ENCODE measurements around the gene GRB14.

The GRB14 gene

GRCh38 chr2:164523009-164523408 lies 98.3 kb downstream of the GRB14 start:
- TF ChIP-seq, protein P1, sequence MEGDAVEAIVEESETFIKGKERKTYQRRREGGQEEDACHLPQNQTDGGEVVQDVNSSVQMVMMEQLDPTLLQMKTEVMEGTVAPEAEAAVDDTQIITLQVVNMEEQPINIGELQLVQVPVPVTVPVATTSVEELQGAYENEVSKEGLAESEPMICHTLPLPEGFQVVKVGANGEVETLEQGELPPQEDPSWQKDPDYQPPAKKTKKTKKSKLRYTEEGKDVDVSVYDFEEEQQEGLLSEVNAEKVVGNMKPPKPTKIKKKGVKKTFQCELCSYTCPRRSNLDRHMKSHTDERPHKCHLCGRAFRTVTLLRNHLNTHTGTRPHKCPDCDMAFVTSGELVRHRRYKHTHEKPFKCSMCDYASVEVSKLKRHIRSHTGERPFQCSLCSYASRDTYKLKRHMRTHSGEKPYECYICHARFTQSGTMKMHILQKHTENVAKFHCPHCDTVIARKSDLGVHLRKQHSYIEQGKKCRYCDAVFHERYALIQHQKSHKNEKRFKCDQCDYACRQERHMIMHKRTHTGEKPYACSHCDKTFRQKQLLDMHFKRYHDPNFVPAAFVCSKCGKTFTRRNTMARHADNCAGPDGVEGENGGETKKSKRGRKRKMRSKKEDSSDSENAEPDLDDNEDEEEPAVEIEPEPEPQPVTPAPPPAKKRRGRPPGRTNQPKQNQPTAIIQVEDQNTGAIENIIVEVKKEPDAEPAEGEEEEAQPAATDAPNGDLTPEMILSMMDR (IDR thresholded peaks at IDR 0.05): no peak

DNA sequence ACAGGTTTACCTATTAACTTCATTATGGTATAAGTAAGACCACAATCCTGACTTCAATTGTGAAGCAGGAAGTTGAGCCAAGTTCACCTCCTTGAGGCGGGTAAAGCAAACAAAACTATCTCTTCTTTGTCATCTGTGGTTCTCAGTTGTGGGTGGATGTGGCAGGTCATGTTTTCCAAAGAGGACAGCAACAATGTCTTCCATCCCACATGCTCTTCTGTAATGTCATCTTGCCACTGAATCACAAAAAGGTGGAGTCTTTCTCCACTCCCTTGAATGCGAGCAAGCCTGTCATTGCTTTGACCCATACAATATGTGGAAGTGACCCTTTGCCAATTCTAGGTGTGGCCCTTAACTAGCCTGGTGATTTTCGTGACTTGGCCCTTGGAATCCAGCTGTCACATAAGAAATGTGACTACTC lies 98.7 kb downstream of the GRB14 start:
- TF ChIP-seq, protein P1 (IDR thresholded peaks at IDR 0.05): no peak

DNA sequence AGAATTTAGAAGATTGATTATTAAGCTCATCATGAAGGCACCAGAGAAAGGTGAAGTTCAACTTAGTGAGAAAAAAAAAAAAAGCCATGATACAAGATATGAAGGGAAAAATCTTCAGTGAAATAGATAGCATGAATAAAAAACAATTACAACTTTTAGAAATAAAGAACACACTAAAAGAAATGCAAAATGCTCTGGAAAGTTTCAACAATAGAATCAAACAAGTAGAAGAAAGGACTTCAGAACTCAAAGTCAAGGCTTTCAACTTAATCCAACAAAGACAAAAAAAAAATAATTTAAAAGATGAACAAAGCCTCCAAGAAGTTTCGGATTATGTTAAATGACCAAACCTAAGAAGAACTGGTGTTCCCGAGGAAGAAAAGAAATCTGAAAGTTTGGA lies 105.5 kb downstream of the GRB14 start:
- TF ChIP-seq, protein P1 (IDR thresholded peaks at IDR 0.05): no peak

DNA sequence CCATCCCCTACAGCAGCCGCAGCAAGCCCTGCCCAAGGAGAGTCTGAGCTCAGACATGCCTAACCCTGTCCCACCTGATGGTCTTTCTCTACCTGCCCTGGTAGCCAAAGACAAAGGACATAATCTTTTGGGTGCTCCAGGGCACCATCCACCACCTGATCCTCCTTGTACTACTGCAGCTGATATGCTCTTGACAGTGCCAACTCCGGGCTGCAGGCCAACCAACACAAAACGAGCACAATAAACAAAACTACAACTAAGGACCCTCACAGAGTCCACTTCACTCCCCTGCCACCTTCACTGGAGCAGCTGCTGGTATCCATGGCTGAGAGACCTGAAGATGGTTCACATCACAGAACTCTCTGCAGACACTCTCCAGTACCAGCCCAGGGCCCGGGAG lies 106.3 kb downstream of the GRB14 start:
- TF ChIP-seq, protein P1 (IDR thresholded peaks at IDR 0.05): no peak

- TF ChIP-seq, protein P1 (IDR thresholded peaks at IDR 0.05): no peak
These were observed 106.8 kb downstream of the GRB14 start for GRCh38 chr2:164514491-164514890.

GRCh38 chr2:164512871-164513270 lies 108.4 kb downstream of the GRB14 start:
- TF ChIP-seq, protein P1 (IDR thresholded peaks at IDR 0.05): no peak

DNA sequence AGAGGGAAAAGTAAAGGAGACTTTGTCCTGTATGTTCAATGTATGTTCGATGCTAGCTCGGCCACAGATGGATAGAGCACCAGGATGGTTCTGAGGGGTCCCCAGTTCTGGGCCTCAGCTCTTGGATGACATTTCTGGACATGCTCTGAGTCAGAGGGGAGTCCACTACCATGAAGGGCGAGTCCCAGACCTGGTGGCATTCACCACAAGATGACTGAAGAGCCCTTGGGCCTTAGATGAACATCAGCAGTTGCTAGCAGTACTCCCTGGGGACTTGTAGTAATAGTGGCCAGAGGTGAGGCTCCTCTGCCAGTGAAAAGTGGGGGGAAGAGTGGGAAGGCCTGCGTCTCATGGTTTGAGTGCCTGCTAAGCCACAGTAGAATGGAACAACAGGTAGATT lies 109.5 kb downstream of the GRB14 start:
- TF ChIP-seq, protein P1 (IDR thresholded peaks at IDR 0.05): no peak

GRCh38 chr2:164510895-164511294 lies 110.4 kb downstream of the GRB14 start:
- TF ChIP-seq, protein P1 (IDR thresholded peaks at IDR 0.05): no peak

Data from LNCAP (cell line).